Right forelimb (tissue), 1 donor: ENCODE data around the gene CPT1C.
A peak's percentile ranks its signal among the peaks of the same experiment; 100 is the strongest.
"Not testable (repeated sequence)": the region's sequence is repeated elsewhere in the genome, so short reads cannot be mapped to it uniquely, and the experiment has no call there.

Experiments
- DNase-seq: peaks from one replicate; pipeline ENCODE4 v3.0.0-alpha.2; 2018

The CPT1C gene

GRCh38 chr19:49710372-49710951, 19.5 kb downstream of the CPT1C start:
- no peak for DNase-seq

DNA sequence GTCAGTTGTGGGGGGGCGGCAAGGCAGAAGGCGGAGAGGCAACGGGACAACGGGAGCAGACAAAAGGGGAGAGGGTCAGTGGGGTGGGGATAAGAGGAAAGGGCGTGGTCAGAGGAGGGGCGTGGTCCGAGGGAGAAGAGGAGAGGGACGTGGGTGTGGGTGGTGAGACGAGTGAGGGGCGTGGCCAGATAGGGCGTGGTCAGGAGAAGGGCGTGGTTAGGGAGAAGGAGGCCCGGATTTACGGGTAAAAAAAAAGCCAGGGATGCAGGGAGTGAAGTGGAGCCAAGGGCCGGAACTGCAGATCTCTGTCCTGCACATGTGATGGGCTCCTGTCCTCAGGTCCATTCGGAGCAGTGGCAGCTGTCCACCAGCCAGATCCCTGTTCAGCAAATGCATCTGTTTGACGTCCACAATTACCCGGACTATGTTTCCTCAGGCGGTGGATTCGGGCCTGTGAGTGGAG, 21.5 kb downstream of the CPT1C start:
- DNase-seq, result no peak

- DNase-seq, result no peak
These were observed 22.4 kb downstream of the CPT1C start for GRCh38 chr19:49713236-49713845.

DNA sequence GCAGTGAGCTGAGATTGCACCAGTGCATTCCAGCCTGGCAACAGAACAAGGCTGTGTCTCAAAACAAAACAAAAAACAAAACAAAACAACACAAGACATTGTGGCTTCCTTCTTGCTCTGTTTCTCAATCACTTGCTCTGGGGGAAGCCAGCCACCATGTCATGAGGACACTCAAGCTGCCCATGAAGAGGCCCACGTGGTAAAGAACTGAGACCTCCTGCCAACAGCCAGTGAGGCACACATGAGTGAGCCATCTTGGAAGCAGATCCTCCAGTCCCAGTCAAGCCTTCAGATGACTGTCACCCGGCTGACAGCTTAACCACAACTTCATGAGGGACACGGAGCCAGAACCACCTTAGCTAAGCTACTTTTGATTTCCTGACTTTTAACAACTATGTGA, 25.2 kb downstream of the CPT1C start:
- DNase-seq, result no peak

DNA sequence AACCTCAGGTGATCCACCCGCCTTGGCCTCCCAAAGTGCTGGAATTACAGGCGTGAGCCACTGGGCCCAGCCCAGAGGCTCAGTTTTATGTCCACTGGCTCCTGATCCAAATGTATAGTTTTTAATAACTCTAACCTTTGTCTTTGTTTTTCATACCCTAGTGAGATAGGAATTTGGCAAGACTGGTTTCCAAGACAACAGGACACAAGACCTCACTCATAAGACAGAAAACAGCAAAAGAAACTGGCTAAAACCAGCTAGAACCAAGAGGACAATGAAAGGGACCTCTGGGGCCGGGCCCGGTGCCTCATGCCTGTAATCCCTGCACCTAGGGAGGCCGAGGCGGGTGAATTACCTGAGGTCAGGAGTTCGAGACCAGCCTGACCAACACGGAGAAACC, 27.6 kb downstream of the CPT1C start:
- no peak for DNase-seq

DNA sequence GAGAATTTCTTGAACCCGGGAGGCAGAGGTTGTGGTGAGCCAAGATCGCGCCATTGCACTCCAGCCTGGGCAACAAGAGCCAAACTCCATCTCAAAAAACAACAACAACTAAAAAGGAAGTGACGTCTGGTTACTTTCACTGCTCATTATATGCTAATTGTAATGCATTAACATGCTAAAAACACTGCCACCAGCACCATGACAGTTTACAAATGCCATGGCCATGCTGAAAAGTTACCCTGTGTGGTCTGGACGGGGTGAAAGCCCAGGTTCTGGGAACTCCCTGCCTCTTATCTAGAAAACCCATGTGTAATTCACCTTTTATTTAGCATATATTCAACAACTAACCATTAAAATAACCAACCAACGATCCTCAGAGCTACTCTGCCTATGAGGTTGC, 28.1 kb downstream of the CPT1C start:
- no peak for DNase-seq

DNA sequence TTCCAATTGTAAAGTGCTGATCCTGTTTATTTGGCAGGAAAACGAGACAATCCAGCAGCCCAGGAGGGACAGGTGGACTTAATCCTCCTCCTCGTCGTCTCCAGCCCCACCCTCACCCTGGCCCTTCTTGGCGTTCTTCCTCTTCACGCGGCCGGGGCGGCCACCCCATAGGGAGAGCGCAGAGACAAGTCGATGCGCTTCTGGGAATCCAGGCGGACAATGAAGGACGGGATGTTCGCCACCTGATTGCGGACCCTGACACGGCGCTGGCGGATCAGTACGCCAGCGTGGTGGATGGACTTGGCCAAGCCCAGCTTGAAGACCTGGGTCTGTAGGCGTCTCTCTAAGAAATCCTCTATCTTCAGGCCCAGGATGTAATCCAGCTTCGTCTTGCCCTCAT, 28.5 kb downstream of the CPT1C start:
- not testable (repeated sequence) for DNase-seq

- peak; percentile 55 for DNase-seq
These were observed 36.5 kb downstream of the CPT1C start for GRCh38 chr19:49727217-49728030.

DNA sequence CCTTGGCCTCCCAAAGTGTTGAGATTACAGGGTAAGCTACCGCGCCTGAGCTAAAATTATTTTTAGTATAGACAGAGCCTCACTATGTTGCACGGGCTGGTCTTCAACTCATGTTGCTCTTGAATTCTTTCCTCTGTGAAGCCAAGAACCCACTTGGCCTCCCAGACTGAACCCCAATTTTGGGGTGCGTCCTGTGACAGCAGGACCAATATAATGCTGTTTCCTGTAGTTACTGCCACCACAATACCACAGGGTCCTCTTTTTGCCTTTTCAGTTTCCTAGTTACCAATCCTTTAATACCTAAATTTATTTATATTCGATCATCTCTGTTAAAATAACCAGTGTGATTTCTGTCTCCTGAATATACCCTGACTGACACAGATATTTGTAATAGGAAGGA, 39.2 kb downstream of the CPT1C start:
- no peak for DNase-seq

DNA sequence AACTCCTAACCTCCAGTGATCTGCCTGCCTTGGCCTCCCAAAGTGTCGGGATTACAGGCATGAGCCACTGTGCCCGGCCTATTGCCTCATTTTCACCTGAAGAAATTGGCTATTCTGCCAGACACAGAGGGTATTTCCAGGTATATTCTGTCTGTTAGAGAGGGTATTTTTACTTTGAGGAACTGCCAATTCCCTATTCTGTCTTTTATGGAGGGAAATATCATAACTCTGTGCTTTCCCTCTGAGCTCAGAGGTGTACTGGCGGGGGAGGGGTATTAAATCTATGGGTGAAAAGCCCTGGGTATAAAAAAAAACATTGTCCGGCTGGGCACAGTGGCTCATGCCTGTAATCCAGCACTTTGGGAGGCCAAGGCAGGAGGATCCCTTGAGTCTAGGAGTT, 47.4 kb downstream of the CPT1C start:
- DNase-seq, result no peak

DNA sequence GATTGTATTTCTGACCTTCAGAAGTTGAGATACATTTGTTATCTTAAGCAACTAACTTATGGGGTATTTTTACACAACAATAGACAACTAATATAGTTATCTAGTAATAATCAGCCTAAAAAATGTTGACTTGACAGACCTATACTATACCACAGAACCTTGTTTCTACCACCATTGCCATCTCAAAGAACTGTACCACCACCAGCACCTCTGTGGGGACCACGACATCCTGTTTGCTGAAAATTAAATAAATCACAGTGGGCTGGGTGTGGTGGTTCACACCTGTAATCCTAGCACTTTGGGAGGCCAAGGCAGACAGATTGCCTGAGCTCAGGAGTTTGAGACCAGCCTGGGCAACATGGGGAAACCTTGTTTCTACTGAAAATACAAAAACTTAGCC, 48.2 kb downstream of the CPT1C start:
- no peak for DNase-seq

DNA sequence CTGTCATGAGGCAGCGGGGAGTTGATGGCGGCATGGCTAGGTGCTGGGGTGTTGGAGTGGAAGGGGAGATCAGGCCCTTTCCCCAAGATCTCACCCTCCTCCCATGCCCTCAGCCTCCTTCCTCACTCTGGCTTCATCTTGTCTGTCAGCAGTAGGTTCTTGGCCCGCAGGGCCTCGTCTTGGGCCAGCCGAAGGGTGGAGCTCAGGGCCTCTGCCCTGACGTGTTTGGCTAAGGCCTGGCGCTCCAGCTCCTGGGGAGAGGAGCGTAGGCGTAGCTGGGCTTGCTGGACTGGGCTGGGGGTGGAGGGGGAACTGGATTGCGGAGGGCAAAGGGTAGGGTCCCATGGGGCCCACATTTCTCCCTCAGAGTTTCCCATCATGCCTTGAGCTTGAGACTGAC, 49.0 kb downstream of the CPT1C start:
- no peak for DNase-seq

- no peak for DNase-seq
These were observed 50.4 kb downstream of the CPT1C start for GRCh38 chr19:49741210-49741844.

DNA sequence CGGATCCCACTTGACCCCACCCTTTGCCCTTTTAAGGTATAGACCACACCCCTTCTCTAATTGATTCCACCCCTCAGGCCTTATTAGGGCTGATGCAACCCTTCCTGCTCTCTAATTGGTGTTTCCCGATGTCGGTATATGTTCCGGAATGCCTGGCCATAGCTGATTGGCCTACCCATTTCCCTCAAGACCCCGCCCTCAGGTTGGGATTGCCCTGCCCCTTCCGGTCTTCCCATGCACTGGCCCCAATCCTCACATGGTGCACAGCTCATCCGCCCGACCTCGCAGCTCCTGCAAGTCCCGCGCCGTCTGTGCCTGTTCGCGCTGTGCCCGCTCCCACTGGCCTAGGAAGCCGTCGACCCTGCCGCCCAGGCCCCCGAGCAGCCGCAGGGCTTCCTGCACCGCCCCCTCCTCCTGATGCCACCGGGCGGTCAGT, 54.0 kb downstream of the CPT1C start:
- no peak for DNase-seq

- peak; percentile 52 for DNase-seq
These were observed 55.5 kb downstream of the CPT1C start for GRCh38 chr19:49746206-49746958.

DNA sequence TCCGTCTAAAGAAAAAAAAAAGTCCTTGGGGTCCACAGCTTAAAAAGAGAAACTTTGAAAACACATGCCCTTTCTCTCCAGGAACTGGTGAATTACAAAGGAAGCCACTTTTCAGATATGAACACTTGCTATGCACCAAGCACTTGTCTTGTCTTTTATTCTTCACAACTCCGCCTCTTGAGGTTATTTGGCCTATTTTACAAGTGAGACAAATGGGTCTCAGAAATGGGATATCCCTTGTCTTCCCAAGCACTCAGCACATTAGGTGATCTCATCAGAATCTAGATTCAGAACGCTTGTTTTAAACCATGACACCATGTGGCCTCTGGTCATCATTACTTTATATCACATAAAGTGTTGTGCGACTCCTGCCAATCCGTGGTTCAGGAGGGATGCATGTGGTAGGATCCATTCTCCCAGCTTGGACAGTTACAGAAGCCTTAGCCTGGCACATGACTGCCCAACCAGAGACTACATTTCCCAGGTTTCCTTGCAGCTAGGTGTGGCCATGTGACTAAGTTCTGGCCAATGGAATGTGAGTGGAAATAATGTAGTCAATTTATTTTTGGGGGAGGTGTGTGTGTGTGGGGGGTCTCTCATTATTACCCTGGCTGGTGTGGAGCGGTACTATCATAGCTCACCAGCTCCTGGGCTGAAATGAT, 58.3 kb downstream of the CPT1C start:
- no peak for DNase-seq

DNA sequence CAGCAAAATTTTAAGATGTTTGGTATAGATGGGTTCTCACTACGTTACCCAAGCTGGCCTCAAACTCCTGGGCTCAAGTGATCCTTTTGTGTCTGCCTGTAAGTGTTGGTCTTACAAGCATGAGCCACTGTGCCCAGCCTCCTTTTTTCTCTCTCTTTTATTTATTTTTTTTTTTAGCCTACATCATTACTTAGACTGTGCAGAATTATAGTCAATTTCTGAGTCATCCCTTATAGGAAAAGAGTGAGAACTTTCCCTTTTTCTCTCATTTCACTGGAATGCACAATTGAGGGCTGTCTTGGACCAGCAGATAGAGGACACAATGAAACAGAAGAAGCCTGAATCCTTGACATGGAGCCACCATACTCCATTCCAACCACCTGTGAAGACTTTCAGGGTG, 58.9 kb downstream of the CPT1C start:
- DNase-seq, result no peak

DNA sequence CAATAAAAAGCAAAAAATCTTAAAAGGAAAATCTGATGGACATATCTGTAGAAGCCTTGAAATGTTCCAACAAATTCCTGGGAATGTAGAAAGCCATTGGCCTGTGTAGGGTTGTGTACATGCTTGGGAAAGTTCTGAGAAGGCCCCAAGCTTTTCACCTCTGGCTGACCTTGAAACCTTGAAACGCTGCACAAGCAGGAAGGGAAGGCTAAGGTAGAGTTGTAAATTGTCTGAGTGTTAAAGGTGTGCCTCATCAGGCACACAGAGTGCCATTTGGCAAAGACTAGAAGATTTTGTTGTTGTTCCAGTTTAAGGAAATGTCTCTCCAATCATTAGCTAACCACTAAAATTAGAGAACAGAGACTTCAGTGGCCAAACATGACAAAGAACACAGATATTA, 61.8 kb downstream of the CPT1C start:
- DNase-seq, result no peak

DNA sequence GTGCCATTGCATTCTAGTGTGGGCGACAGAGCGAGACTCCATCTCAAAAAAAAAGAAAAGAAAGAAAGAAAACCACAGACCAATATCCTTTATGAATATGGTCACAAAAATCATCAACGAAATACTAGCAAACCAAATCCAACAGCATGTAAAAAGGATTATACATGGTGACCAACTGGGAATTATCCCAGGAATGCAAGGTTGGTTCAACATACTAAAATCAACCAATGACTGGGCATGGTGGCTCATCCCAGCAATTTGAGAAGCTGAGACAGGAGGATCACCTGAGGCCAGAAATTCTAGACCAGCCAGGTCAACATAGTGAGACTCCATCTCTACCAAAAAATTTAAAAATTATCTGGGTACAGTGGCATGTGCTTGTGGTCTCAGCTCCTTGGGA, 65.0 kb downstream of the CPT1C start:
- DNase-seq, result no peak

GRCh38 chr19:49758292-49758691, 67.4 kb downstream of the CPT1C start:
- DNase-seq, result no peak

DNA sequence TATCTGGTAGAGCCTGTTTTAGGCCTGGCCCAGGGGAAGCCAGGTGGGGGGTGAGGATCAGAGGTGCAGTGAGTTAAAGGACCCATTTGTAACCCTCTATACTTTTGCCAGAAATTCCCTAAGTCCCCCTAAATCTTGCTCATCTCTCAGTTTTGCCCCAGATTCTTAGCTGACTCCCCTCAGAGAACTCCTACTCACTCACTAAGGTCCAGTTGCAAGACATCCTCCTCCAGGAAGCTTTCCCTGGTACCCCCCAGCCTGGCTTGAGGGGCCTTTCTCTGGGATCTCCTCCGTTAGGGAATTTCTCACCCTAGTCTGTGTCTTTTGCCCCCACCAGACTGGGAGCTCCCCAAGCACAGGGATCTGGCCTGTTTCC, 70.3 kb downstream of the CPT1C start:
- DNase-seq, result no peak

GRCh38 chr19:49761625-49762311, 70.9 kb downstream of the CPT1C start:
- DNase-seq, result no peak
